GM18861 (cell line): Measurements from ENCODE around the gene ZNF780A.
"Not testable (repeated sequence)": the region's sequence is repeated elsewhere in the genome, so short reads cannot be mapped to it uniquely, and the experiment has no call there.

Experiments
- ATAC-seq: cut with Tn5 transposase; IDR thresholded peaks from one replicate; pipeline ENCODE4 v1.9.1; 2021; ENCODE audit not compliant: unreplicated experiment

ZNF780A gene

GRCh38 chr19:40088299-40089047 lies 2.3 kb downstream of the ZNF780A start:
- ATAC-seq = no peak

GRCh38 chr19:40084948-40085347 lies 5.8 kb downstream of the ZNF780A start:
- ATAC-seq = no peak

GRCh38 chr19:40081411-40081810 lies 9.3 kb downstream of the ZNF780A start:
- ATAC-seq = no peak

- no peak for ATAC-seq
Measured at GRCh38 chr19:40080289-40080688, 10.5 kb downstream of the ZNF780A start.

GRCh38 chr19:40078377-40078776 lies 12.4 kb downstream of the ZNF780A start:
- ATAC-seq = no peak

GRCh38 chr19:40070058-40070457 lies 20.7 kb downstream of the ZNF780A start:
- no peak for ATAC-seq

GRCh38 chr19:40059624-40060023 lies 31.1 kb downstream of the ZNF780A start:
- ATAC-seq = no peak

GRCh38 chr19:40057166-40057565 lies 33.6 kb downstream of the ZNF780A start:
- no peak for ATAC-seq

- no peak for ATAC-seq
Measured at GRCh38 chr19:40056505-40056904, 34.2 kb downstream of the ZNF780A start.

GRCh38 chr19:40055832-40056504 lies 34.8 kb downstream of the ZNF780A start, which contains the start of gene ZNF780B:
ZNF780B (minus strand) TSS chr19:40056231; CDS start chr19:40050332, 5,899 bp downstream.
- peak; percentile 74 for ATAC-seq

GRCh38 chr19:40055049-40055448 lies 35.7 kb downstream of the ZNF780A start:
- ATAC-seq = no peak

GRCh38 chr19:40054632-40055031 lies 36.1 kb downstream of the ZNF780A start:
- no peak for ATAC-seq

GRCh38 chr19:40053491-40053890 lies 37.3 kb downstream of the ZNF780A start:
- no peak for ATAC-seq

GRCh38 chr19:40041718-40042117 lies 49.0 kb downstream of the ZNF780A start:
- ATAC-seq = not testable (repeated sequence)

GRCh38 chr19:40038047-40038446 lies 52.7 kb downstream of the ZNF780A start:
- ATAC-seq = not testable (repeated sequence)

- no peak for ATAC-seq
Measured at GRCh38 chr19:40035996-40036395, 54.7 kb downstream of the ZNF780A start.

GRCh38 chr19:40033989-40034560 lies 56.7 kb downstream of the ZNF780A start:
- no peak for ATAC-seq

GRCh38 chr19:40026597-40026970 lies 64.2 kb downstream of the ZNF780A start:
- no peak for ATAC-seq

- ATAC-seq = no peak
Measured at GRCh38 chr19:40025938-40026596, 64.7 kb downstream of the ZNF780A start.

GRCh38 chr19:40023969-40024368 lies 66.8 kb downstream of the ZNF780A start:
- no peak for ATAC-seq
